Stimulated activated CD4-positive, alpha-beta T cell treated with anti-CD3 and anti-CD28 coated beads, Interleukin-2, amount 100 ng/mL, for 4 hours (primary cell): ENCODE data around the gene BNIP5.

ENCODE experiments used
- DNase-seq: peaks from one replicate; pipeline ENCODE4 v3.0.0-alpha.2; 2020; ENCODE audit warnings: low read depth

BNIP5 gene

GRCh38 chr6:36296240-36296639 is 40.4 kb downstream of the BNIP5 start:
- DNase-seq, result no peak

GRCh38 chr6:36292170-36292569 is 44.5 kb downstream of the BNIP5 start:
- no peak for DNase-seq

GRCh38 chr6:36290668-36291620 is 45.7 kb downstream of the BNIP5 start:
- DNase-seq, result no peak

GRCh38 chr6:36289281-36289878 is 47.3 kb downstream of the BNIP5 start:
- DNase-seq, result no peak

GRCh38 chr6:36286858-36287257 is 49.8 kb downstream of the BNIP5 start:
- DNase-seq, result no peak

- DNase-seq, result no peak
Measured at GRCh38 chr6:36285797-36286196, 50.9 kb downstream of the BNIP5 start.

GRCh38 chr6:36285187-36285671 is 51.5 kb downstream of the BNIP5 start:
- DNase-seq, result no peak

- DNase-seq, result no peak
Measured at GRCh38 chr6:36284359-36284758, 52.3 kb downstream of the BNIP5 start.

- no peak for DNase-seq
Measured at GRCh38 chr6:36283608-36284007, 53.1 kb downstream of the BNIP5 start.

- DNase-seq, result no peak
Measured at GRCh38 chr6:36280983-36281382, 55.7 kb downstream of the BNIP5 start.

GRCh38 chr6:36280467-36280866 is 56.2 kb downstream of the BNIP5 start:
- DNase-seq, result no peak

GRCh38 chr6:36277946-36278470 is 58.7 kb downstream of the BNIP5 start:
- DNase-seq, result no peak

GRCh38 chr6:36276581-36277536 is 59.8 kb downstream of the BNIP5 start:
- no peak for DNase-seq

GRCh38 chr6:36273802-36274514 is 62.7 kb downstream of the BNIP5 start:
- DNase-seq, result no peak

GRCh38 chr6:36273067-36273466 is 63.6 kb downstream of the BNIP5 start:
- no peak for DNase-seq

- no peak for DNase-seq
Measured at GRCh38 chr6:36272234-36272633, 64.5 kb downstream of the BNIP5 start.

- DNase-seq, result no peak
Measured at GRCh38 chr6:36269834-36270705, 66.6 kb downstream of the BNIP5 start, which contains the start of gene PNPLA1. TSS of gene PNPLA1 (plus strand) at chr6:36270060. CDS start at chr6:36270460, 400 bp downstream.

GRCh38 chr6:36268478-36269275 is 68.0 kb downstream of the BNIP5 start:
- DNase-seq, result no peak
